ENCODE results near the gene RAB40B.

Gene RAB40B

GRCh38 chr17:82613283-82614094 is 85.0 kb downstream of the RAB40B start:
- peak; percentile 83 for DNase-seq

- DNase-seq = peak; percentile 45
These were observed 87.1 kb downstream of the RAB40B start for GRCh38 chr17:82611140-82612058.

- no peak for DNase-seq
These were observed 88.8 kb downstream of the RAB40B start for GRCh38 chr17:82609655-82610054.

- DNase-seq = no peak
These were observed 89.7 kb downstream of the RAB40B start for GRCh38 chr17:82608816-82609215.

- no peak for DNase-seq
These were observed 92.4 kb downstream of the RAB40B start for GRCh38 chr17:82605939-82606600.
